HG02763 (cell line): ENCODE measurements around the gene FKBP5.
"Not testable (repeated sequence)": the region's sequence is repeated elsewhere in the genome, so short reads cannot be mapped to it uniquely, and the experiment has no call there.

Source experiments
- ATAC-seq: cut with Tn5 transposase; IDR thresholded peaks from one replicate; pipeline ENCODE4 v1.9.1; 2021; ENCODE audit warnings: mild to moderate bottlenecking, moderate library complexity; ENCODE audit not compliant: unreplicated experiment

FKBP5 gene

DNA sequence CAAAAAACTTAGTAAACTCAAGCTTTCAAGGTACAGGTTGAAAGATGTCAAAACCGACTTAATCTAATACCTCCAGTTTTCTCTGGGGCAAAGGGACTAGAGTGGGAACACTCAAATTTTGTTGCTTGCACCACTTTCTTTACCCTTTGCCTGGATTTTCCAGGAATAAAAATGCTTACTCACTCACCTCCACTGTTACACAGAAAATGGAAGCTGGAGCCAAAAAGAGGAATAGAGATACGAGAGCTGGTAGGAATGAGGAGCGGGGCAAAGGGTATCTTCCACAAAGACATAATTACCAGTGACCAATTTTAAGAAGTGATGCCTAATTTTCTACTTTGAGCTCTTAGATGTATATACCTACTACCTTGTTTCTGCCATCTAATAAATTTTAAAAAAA is 96.5 kb downstream of the FKBP5 start:
- ATAC-seq = no peak

- no peak for ATAC-seq
Observed at GRCh38 chr6:35590622-35591066, 98.1 kb downstream of the FKBP5 start.

- no peak for ATAC-seq
Observed at GRCh38 chr6:35589904-35590303, 98.8 kb downstream of the FKBP5 start.

DNA sequence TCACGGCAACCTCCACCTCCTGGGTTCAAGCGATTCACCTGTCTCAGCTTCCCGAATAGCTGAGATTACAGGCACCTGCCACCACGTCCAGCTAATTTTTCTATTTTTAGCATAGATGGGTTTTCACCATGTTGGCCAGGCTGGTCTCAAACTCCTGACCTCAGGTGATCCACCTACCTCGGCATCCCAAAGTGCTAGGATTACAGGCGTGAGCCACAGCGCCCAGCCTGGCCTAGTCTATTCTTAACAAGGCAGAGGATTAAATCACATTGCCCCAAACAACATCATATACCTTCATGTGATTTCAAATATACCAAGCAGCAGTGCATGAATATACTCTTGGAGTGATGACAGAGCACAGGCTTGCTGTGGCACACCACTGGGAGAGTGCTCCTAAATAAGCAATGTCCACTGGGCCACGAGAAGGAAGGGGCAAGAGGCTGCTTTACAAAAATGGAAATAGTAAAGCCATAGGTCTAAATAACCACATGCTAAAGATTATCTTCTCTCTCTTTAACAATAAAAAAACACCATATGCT is 99.4 kb downstream of the FKBP5 start:
- no peak for ATAC-seq

- no peak for ATAC-seq
Observed at GRCh38 chr6:35587167-35587566, 101.5 kb downstream of the FKBP5 start.

DNA sequence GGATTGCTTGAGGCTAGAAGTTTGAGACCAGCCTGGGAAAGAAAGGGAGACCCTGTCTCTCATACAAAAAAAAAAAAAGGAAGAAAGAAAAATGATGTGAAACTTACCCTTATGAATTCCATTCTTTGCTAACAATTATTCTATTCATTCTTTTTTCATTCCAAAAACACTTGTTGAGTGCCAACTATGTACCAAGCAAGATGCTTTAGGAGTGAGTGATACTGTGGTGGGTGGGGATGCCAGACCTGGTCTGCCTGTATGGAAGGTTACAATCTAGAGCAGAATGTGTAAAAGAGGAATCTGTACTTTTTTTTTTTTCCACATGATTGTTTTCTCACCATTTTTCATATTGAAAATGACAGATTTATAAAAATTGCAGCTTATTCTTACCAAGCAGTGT is 102.2 kb downstream of the FKBP5 start:
- ATAC-seq = no peak

GRCh38 chr6:35585658-35586057 is 103.1 kb downstream of the FKBP5 start:
- ATAC-seq = no peak

DNA sequence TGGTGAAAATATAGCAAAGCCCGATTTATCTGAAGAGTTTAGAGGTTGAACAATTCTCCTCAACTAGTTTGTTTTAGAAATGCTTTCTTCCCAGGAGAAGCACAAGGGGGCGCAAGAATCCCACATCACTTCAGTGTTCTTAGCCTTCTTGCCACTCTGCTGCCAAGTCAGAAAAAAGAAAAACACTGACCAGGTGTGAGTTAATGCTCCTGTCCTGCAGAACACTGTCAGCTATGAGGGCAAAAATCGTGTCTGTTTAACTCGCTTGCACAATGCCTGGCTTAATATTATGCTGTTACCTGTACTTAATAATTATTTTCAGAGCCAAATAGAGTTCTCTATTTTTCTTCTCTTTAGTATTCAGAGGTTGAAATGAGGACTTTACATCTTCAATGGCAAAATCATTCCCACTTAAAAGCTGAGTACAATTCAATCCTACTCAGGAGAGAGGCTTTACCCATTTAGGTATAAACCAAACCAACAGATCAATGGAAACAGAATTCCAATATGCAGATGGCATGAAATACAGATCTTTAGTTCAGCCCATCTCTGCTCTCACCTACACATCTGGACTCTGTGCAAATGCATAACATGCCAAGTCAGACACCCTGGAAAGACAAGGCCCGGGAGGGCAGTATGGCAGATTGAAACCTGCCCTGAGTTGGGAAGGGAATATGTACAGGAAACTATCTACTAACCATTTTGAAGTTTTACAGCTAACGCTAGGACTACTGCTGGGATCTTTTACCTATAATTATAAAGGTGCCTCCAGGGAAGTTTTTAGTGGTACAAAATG is 104.6 kb downstream of the FKBP5 start:
- no peak for ATAC-seq

GRCh38 chr6:35582315-35582714 is 106.4 kb downstream of the FKBP5 start:
- no peak for ATAC-seq

DNA sequence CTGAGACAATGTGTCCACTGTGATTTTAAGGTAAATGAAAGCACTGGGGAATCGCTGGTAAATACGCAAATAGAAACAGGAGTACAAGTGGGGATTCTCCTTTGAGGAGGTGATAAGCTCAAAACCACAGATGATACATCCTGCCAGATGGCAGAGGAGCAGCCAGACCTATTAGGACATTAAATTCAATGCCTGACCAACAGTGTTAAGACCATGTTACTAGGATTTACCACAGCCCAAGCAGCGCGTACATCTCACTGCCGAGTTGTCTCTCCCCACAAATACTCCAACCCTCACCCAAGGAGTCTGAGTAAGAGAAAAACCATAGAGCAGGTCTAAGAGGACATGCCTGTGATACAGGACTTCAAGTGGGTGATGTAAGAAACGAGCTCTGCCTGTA is 107.1 kb downstream of the FKBP5 start:
- no peak for ATAC-seq

GRCh38 chr6:35580836-35581235 is 107.9 kb downstream of the FKBP5 start:
- ATAC-seq = no peak

DNA sequence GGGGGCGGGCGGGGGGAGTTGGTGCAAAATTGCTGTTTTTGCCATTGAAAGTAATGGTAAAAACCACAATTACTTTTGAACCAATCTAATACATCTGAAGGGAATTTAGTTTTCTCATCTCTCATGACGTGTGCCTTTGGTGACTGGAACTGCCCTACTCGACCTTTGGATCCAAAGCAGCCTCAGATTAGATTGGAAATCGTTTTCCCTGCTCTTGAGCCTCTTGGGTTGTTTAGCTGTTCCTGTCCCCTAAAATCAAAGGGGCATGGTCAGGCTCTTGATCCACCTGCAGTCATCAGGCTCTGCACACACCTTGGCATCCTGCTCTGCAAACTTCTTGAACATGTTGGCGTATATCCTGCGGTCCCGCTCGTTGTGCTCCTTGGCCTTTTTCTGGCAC is 112.0 kb downstream of the FKBP5 start:
- no peak for ATAC-seq

DNA sequence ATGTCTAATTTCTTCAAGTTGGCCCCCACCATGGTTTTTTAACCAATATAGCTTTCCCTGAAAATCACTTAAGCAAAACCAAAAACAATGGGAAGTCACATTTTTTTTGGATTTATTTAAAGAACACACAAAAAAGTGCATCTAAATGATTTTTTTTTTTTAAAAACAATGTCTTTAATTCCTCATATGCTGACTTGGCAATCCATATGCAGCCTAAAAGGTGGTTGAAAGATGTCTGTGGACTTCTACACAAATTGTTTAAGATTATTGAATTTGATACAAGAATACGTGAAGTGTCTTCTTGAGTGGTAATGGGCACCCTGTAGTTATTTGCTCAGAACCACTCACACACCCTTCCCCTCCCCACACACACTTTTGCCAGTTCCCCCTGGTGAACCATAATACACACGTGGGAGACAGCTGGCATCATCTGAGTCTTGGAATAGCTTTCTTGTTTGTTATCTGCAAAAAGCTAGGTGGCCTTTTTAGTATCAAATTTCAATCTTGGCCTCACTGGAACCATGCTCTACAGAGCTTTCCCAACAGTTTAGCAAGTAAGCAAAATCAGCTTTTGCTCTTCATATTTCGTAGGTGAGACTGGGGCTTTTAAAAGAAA is 115.1 kb downstream of the FKBP5 start:
- no peak for ATAC-seq

- not testable (repeated sequence) for ATAC-seq
Observed at GRCh38 chr6:35570885-35571330, 117.8 kb downstream of the FKBP5 start.

DNA sequence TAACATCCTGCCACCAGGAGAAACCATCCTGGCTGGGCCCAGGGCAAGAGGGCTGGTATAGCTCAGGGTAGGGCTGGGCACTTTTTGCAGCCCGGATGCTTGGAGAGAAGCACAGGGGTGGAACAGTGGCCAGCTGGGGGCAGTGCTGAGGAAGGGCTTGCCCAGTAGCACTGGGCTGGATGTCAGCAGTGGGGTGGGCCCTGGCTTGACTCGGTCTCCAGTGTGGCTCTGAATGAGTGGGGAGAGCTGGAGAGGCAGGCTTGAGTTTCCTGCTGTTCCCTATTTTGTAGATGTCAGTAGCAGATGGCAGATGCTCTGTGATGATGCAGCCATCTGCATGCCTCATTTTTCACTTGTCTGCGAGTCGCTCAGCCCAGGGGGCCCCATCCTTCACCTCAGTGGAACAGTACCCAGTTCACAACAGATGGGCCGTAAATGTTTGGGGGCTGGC is 119.7 kb downstream of the FKBP5 start:
- no peak for ATAC-seq

GRCh38 chr6:35566794-35567193 is 121.9 kb downstream of the FKBP5 start:
- ATAC-seq = no peak

GRCh38 chr6:35564733-35565132 is 124.0 kb downstream of the FKBP5 start:
- ATAC-seq = no peak

GRCh38 chr6:35562060-35562459 is 126.7 kb downstream of the FKBP5 start:
- no peak for ATAC-seq

GRCh38 chr6:35561113-35561512 is 127.6 kb downstream of the FKBP5 start:
- ATAC-seq = no peak

DNA sequence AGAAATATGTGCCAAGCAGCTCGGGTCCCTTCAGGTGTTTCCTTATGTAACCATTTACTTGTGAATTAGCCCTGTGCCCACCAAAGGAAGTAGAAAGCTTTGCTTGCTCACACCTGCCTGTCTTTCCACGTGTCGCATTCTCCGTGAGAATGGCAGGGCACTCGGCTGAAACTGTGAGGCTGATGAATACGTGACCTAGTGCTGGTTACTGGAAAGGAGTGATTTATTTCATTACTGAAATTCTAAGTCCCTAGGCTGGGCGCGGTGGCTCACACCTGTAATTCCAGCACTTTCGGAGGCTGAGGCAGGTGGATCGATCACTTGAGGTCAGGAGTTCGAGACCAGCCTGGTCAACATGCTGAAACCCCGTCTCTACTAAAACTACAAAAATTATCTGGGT is 130.1 kb downstream of the FKBP5 start:
- no peak for ATAC-seq

GRCh38 chr6:35557239-35557638 is 131.5 kb downstream of the FKBP5 start:
- ATAC-seq = no peak

- ATAC-seq = no peak
Observed at GRCh38 chr6:35554811-35555210, 133.9 kb downstream of the FKBP5 start.
